ENCODE measurements around the gene ELMO3. TPM values are rescaled to one million over a fixed set of nuclear protein-coding genes. Genes with fewer than 3 reads are reported as not detected.

The ELMO3 gene
- total and polyA plus RNA-seq, 2 of the 13 experiments (the other 11 are each of a cell fraction or from before 2014, with no cell fraction given), result 2.6 to 4.0 TPM

- TF ChIP-seq NONO (IDR thresholded peaks at IDR 0.05), result no peak
- 0 out of 2 replicates have a peak, but pooled peaks have one; percentile 33 for TF ChIP-seq NONO (CRISPR knock-in tag; conservative IDR thresholded peaks at IDR 0.05)
- TF ChIP-seq ISL2 (CRISPR knock-in tag; IDR thresholded peaks at IDR 0.05), result no peak
Measured at GRCh38 chr16:67179421-67180080, 19.4 kb upstream of the ELMO3 start (continued).

DNA sequence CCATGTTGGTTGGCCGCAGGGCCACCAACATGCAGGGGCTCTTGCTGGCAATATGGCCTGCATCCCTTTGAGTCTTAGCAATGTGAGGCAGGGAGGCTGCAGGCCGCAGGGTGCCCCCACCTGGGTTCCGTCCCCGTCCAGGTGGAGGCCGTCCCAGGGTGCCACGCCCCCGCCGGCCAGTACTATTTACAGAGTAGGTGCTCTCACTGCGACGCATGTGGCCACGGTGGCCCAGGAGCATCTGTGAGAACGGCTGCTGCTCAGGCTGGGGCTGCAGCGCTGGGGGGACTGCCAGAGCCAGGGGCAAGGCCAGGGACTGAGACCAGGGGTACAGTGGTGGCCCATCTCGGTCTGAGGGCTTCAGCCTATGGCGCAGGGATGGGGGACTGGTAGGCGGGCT is 18.8 kb upstream of the ELMO3 start:
- Histone ChIP-seq H4K20me1 (ENCODE audit: insufficient read depth, low read length) (no peaks in the 10 kb centered on the region; the same call in 1 of the 2 replicates), H3K27ac (ENCODE audit: extremely low read length, insufficient read depth, low read length) (no peak overlapping the region), H3K4me1 (ENCODE audit: insufficient read depth, low read length) (peaks cover 40% of the 10 kb centered on the region), H3K36me3 (replicated peaks in 1 of 2; ENCODE audit: control insufficient read depth in 1 of 2, insufficient read depth in 2 of 2, low read length in 2 of 2) (no peaks in the 10 kb centered on the region; a peak in 1 of 5 replicates), H3K27me3 (ENCODE audit: control insufficient read depth in 1 of 2, insufficient read depth in 2 of 2, low read length in 2 of 2) (no peaks in the 10 kb centered on the region; a peak in 1 of 5 replicates), H2AFZ (ENCODE audit: low read length) (no peak overlapping the region), H3K9me3 (ENCODE audit: low read length) (no peaks in the 10 kb centered on the region), H3K79me2 (ENCODE audit: insufficient read depth, low read length) (no peaks in the 10 kb centered on the region), H3K4me3 (replicated peaks in 1 of 3; ENCODE audit: insufficient read depth in 1 of 3, low read depth in 2 of 3, low read length in 3 of 3) (no peak overlapping the region), H3K9ac (ENCODE audit: insufficient read depth, low read depth, low read length) (no peak overlapping the region), H3K4me2 (ENCODE audit: low read depth, low read length) (no peak overlapping the region)
- ATAC-seq (no peak), DNase-seq (ENCODE audit: low spot score) (no peak), FAIRE-seq (no peak)
- POLR2A ChIA-PET, result interaction anchor here (1.0 kb wide), 1 partner anchor 19 kb away, joined by 3 read pairs; no protein-coding TSS in a partner anchor
- in situ Hi-C loops (cut with HindIII; ENCODE audit: extremely low pct_ligation_motif_present, low pct_unique_long_range_greater_than_20kb), result no loop called here
- CTCF ChIA-PET (ENCODE audit: low intra/inter-chr PET ratio, low total read pairs), result interaction anchor here (1.3 kb wide), 1 partner anchor 226 kb away, joined by 5 read pairs; no protein-coding TSS in a partner anchor
- WGBS (ENCODE audit: low lambda C conversion rate), result 82% methylated on average over 15 of the region's 16 CpGs
- no peak for TF ChIP-seq HDAC1 (CRISPR knock-in tag; IDR thresholded peaks at IDR 0.05)
- no peak for TF ChIP-seq ZFY (CRISPR knock-in tag; IDR thresholded peaks at IDR 0.05)
- no peak for TF ChIP-seq ZNF138 (CRISPR knock-in tag; IDR thresholded peaks at IDR 0.05; ENCODE audit: low read depth)
- no peak for TF ChIP-seq ZNF580 (CRISPR knock-in tag; IDR thresholded peaks at IDR 0.05; ENCODE audit: borderline replicate concordance, low read depth)
- TF ChIP-seq MED13 (CRISPR knock-in tag; IDR thresholded peaks at IDR 0.05), result no peak
- TF ChIP-seq, protein P1, sequence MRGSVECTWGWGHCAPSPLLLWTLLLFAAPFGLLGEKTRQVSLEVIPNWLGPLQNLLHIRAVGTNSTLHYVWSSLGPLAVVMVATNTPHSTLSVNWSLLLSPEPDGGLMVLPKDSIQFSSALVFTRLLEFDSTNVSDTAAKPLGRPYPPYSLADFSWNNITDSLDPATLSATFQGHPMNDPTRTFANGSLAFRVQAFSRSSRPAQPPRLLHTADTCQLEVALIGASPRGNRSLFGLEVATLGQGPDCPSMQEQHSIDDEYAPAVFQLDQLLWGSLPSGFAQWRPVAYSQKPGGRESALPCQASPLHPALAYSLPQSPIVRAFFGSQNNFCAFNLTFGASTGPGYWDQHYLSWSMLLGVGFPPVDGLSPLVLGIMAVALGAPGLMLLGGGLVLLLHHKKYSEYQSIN (CRISPR knock-in tag; IDR thresholded peaks at IDR 0.05; ENCODE audit: borderline replicate concordance), result no peak
- TF ChIP-seq ATF5 (CRISPR knock-in tag; IDR thresholded peaks at IDR 0.05; ENCODE audit: low read depth), result no peak
- TF ChIP-seq ZNF160 (CRISPR knock-in tag; IDR thresholded peaks at IDR 0.05), result no peak
- no peak for TF ChIP-seq MTF1 (CRISPR knock-in tag; IDR thresholded peaks at IDR 0.05)
- TF ChIP-seq NONO (IDR thresholded peaks at IDR 0.05), result no peak
- TF ChIP-seq NONO (CRISPR knock-in tag; conservative IDR thresholded peaks at IDR 0.05), result no peak
- TF ChIP-seq GMEB2 (CRISPR knock-in tag; IDR thresholded peaks at IDR 0.05; ENCODE audit: low read depth), result no peak
- no peak for TF ChIP-seq ZNF12 (CRISPR knock-in tag; IDR thresholded peaks at IDR 0.05)
- no peak for TF ChIP-seq YY1 (IDR thresholded peaks at IDR 0.05; ENCODE audit: insufficient read depth, insufficient replicate concordance, low read depth, low read length)
- BruUV-seq (replicated peaks), result no TSS peak
- intact Hi-C loops (cut with micrococcal nuclease; ENCODE audit: unreplicated experiment), result no loop called here

Data from HepG2 (cell line).